Activated T-cell treated with anti-CD3 and anti-CD28 coated beads, Interleukin-2, amount 50 U/mL, for 48 hours (primary cell): Measurements from ENCODE around the gene AOC3.

Experiments used
- DNase-seq, 2 experiments: peaks; one replicate each; pipeline ENCODE4 v3.0.0-alpha.2; 2020

The AOC3 gene, protein sequence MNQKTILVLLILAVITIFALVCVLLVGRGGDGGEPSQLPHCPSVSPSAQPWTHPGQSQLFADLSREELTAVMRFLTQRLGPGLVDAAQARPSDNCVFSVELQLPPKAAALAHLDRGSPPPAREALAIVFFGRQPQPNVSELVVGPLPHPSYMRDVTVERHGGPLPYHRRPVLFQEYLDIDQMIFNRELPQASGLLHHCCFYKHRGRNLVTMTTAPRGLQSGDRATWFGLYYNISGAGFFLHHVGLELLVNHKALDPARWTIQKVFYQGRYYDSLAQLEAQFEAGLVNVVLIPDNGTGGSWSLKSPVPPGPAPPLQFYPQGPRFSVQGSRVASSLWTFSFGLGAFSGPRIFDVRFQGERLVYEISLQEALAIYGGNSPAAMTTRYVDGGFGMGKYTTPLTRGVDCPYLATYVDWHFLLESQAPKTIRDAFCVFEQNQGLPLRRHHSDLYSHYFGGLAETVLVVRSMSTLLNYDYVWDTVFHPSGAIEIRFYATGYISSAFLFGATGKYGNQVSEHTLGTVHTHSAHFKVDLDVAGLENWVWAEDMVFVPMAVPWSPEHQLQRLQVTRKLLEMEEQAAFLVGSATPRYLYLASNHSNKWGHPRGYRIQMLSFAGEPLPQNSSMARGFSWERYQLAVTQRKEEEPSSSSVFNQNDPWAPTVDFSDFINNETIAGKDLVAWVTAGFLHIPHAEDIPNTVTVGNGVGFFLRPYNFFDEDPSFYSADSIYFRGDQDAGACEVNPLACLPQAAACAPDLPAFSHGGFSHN

DNA sequence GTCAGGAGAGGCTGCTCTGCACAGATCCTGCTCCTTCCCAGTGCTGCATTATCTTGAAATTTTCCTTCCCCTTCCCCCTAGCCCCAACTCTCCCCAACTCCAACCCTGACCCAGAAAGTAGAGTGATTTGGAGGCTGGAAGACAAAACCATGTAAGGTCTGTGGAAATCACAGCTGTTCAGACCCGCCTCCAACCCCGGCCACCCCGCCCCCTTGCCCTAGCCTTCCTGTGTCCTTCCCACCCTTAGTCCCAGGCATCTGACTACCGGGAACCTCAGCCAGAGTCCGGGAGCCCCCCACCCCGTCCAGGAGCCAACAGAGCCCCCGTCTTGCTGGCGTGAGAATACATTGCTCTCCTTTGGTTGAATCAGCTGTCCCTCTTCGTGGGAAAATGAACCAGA, at the start of gene AOC3:
AOC3 (plus strand) TSS at position 246 of the 400 bp plus-strand sequence; CDS start at position 391, 145 bp downstream.
- no peak for DNase-seq

DNA sequence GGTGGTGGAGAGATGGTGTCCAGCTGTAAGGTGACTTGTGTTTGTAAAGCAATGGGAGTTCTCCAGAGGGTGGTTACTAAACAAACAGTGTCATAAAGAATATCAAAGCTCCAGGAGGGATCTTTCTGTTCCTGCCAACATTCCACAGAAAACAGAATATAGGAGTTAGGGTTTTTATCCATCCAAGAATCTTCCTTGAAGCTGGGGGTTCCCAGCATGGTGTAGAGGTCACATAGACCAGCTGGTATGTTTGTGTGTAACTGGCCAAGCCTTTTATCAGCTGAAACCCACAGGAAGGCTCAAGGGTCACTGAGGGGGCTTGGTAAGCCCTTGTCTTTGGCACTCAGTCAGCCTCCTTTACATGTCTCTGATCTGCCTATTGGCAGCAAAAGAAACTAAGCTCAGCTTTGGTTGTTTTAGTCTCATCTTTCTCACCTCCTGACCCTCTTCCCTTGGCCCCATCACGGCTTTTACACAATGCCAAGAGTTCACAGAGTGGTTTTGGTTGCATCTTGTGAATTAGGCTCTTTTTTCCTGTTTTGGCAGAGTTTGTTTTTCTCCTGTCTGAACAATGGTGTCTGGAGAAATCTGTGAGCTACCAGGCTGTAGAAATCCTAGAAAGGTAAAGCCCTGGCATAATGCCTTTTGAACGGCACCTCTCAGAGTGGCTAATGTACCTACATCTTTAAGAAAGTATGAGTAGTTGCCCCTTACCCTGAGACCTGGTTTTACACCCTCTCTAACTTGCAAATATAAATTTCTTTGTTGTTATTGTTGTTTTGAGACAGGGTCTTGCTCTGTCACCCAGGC, 47.7 kb upstream of the AOC3 start:
- no peak for DNase-seq

DNA sequence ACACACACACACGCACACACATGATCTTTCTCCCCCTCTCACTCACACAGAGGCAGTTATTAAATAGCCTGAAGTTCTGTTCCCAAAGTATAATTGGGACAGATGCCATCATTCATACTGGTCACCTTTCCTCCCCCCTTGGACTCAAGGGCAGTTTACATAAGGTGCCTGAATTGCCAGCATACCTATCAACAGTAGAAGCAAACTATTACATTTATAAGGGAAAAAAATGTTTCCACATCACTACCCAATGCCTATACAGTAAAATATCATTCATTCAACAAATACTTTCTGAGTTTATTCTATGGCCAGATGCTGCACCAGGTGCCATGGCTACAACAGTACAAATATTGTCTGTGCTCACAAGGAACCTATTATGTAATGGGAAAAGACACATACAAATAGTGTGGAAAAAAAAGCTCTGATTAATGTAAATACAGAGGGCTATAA, 46.1 kb upstream of the AOC3 start:
- no peak for DNase-seq

DNA sequence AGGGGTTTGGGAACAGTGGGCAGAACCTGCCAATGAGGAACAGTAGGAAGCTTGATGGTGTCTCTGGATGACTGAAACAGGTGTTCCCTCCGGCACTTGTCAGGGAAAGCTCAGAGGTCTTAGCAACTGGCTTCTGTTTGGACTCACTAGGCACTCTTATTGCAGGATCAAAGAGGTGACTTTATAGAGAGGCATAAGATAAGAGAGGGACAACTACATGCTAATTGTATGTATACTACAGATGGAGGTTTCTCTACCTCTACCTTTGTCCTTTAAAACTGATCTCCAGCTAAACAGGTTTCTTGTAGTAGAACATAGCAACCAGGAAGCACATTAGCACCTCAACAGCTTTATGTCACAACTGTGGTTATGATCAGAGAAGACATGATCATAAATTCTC, 44.8 kb upstream of the AOC3 start:
- no peak for DNase-seq

DNA sequence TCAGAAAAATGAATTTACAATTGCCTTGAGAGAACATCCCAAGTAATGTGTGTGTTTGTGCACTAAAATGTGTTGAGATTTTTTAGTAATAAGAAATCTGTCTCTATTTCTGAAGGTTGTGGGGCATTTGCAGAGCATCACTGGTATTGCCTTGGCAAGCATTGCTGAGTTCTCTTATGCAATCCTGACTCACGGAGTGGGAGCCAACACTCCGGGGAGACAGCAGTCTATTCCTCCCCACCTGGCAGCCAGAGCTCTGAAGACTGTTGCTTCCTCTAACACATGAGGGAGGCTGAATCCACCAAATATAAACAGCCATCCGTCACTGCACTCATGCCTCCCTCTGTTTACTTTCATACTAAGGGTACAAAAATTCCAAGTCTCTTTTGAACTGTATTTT, 41.7 kb upstream of the AOC3 start:
- no peak for DNase-seq

DNA sequence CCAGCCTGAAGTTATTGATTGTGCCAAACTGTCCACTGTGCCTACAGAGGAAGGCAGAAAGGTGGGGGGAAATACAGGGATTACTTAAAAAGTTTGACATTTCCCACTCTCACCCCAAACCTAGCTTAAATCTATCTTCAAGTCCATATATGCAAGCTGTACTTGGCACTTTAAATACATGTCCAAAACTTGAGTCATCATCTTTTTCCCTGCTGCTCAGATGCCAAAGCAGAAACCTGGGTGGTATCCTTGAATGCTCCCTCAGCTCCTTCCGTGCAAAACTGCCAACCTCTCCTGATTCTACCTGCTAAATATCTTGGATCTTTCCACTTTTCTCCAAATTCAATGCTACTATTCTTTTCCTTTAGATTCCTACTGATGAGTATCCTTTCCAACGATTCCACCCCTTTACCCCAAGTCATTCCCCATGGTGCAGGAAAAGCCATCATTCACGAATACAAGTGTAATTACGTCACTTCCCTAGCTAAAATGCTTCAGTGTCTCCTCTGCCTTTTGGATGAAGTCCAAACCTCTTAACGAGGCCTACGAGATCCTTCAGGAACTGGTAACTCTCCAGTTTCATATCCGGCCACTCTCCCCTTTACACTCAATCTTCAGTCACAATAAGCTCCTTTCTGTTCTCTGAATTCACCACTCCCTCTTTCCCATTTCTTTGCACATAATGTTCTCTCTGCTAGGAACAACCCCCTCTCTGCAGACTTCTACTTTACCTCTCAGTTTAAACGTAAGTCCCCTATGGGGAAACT, 36.2 kb upstream of the AOC3 start:
- DNase-seq, result no peak

DNA sequence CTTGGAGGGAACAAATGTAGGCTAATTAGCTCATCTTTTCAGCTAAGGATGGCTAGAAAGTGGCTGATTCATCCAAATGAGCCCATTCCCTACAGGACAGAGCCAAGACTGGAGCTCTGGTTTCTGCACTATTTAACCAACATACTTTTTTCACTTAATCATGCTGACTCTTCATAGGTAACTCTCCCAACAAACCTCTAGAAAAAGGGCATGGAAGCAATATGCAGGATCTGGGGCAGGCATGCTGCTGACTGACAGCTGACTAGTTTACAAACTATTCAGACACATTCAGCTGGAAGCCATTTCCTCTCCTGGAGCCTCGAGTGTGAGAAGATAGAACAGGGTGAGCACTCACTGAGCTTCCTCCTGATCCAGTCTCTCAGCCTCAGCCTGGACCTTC, 33.1 kb upstream of the AOC3 start:
- no peak for DNase-seq

DNA sequence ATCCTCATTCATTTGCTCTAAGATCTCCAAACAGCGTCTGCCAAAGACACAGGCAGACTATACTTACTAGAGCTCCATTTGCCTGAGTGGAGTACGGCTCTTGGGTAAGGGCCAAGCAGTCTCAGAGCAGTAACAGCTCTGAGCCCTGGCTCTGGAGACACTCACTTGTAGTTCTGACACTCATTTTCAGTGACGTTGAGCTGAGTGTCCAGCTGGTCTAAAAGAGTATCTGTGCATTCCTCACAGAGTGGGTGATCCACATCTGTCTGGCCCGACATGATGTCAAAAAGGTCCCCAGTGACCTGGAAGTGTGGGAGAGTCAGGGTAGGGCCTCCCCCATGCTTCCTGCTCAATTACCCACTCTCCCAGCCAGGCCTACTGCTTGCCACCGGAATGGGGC, 32.6 kb upstream of the AOC3 start:
- DNase-seq, result no peak

DNA sequence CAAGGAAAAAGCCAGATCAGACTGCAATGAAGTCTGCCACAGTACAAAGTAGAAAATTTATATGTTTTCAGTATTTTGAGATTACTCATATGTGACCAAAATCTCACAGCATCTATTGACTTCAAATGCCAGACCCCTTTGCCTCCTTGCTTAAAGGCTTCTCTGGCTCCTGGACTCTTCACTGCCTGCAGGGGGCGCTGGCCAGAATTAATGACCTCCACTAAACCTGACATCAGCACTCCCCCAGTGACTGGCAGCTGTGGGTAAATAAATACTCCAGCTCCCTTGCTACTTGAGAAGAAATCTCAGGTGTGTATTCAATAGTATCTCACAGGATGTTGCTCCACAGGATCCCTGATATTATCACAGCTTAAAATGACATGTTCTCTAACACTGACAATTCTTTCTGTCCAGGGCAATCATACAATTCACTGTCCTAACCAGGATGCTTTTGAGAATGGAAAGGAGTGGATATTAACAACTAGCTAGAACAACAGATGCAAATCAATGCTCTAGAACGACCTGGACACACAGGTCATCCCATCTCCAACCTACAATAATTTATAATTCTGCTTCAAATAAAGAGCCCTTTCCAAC, 31.0 kb upstream of the AOC3 start:
- peak; percentile 78 to 83 for DNase-seq

DNA sequence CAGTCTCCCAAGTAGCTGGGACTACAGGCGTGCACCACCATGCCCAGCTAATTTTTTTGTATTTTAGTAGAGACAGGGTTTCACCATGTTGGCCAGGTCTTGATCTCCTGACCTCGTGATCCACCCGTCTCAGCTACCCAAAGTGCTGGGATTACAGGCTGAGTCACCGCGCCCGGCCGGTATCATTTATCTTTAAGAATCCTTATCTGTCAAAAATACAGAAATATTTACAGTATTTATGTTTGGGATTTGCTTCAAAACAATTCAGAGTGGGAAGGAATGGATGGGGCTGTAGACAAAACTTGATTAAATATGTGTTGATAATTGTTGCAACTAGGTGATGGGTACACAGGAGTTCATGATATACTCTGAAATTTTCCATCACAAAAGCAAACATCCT, 29.8 kb upstream of the AOC3 start:
- DNase-seq, result no peak

DNA sequence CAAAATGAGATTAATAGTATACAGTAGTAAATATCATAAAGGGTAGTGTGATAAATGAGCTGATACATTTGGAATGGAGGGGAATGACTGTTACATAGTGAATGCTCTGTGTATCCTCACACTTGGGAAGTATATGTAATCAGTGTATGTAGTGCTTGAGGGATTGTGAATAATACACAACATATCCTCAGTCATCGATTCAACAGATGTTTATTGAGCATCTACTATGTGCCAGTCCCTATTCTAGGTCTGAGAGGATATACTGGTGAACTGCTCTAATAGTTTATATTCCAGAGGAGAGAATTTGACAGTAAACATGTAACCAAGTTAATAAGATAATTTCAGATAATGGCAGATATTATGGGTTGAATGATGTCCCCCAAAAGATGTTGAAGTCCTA, 23.5 kb upstream of the AOC3 start:
- DNase-seq, result no peak

DNA sequence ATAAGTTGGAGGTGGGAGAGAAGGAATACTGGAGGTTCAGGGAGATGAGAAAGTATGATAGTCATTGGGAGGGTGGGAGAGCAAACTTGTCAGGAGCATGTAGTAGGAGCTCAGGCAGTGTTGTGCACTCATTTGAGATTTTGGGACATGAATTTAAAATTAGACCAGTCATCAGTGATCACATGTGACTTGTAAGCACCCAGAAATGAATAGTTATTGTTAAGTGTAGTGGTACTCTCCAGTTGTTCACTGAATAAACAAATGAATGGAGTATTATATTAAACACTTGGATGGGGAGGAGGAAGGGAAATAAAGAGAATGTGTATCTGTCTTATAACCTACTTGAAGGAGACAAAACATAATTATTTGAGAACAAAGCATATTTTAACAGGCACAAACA, 20.0 kb upstream of the AOC3 start:
- DNase-seq, result no peak

DNA sequence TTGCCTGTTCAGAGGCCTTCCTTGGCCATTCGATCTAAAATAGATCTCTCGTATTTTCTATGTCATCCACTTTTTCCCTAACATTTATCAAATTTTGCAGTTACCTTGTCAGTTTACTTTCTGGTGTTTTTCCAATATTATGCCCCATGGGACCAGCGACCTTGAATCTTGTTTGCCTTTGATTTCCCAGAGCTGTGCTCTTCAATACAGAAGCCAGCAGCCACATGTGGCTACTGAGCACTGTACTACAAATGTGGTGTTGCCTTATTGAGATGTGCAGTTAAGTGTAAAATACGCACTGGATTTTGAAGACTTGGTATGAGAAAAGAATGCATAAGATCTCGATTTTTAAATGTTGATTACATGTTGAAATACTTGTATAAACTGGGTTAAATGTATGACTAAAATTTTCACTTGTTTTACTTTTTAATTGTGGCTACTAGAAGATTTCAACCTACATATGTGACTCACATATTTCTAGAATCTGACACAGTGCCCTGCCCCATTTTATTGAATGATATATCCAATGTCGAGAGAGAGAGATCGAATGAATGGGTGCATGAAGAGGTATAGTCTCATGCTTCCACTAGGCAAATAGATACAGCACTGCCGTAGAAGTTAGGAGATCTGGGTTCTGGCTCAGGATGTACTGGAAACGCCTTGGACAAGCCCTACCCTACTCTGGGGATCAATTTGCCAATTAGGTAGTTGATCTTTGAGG, 18.6 kb upstream of the AOC3 start:
- DNase-seq, result no peak

DNA sequence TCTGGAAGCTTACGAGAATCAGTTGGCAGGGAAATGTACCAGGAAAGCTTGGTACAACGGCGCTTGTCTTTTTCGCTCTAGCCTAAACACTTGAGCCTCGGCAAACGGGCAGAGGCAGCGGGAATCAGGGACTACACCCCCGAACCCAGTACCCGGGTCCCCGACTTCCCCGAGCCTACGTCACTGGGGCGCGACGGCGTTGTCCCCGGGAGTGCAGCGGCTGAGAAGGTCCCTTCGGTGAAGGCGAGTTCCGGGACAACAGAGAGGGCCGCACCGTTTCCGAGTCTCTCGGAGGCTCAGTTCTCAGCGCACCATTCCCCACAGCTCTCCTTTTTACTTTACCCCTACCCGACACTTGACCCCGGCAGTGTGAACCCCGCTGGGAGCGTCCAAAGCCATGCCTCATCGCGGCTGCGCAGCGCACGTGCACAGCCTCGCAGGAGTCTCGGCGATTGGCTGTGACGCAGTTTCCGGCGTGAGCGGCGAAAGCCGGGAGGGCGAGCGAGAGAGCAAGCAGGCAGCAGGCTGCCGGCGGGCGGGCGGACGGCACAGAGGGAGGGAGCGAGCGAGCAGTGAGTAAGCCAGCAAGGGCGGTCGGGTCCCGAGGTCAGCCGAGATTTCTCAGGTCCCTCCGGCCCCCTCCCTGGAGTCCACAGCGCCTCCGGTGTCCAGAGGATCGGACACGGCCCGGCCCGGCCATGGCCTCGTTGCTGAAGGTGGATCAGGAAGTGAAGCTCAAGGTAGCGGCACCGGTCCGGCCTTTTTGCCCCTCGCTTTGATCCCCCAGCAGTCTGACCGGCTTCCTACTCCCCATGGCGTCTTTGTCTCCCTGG, 17.8 kb upstream of the AOC3 start, which contains the start of gene PSME3:
PSME3 (plus strand) TSS at position 464 of the 833 bp plus-strand sequence; CDS start at position 699, 235 bp downstream.
- DNase-seq, result peak; percentile 93 to 94

DNA sequence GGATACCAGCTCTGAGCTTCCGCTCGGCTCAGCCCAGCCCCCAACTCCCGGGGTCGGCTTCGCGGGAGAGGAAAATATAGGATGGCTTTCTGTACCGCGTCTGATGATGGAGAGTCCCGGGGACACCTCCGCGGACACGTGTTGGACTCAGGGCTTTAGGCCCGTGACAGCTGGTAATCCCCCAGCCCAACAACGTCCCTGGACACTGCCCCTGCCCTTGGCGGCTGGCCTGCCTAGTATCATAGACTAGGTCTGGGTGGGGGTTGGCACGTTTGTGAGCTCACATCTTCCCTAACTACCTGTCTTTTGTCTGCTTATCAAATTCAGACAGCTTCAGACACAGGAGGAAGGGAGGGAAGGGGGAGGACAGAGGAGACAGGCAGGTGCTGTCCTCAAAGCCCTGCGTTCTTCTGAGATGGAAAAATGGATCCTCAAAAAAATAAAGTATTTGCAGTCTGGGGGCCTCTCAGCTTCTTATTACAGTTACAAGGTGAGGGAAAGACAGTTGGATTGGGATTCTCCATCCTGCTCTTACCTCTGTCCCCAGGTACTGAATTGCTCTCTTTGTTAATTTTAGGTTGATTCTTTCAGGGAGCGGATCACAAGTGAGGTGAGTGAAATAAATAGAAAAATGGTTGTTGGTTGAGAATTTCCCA, 17.1 kb upstream of the AOC3 start:
- no peak for DNase-seq

DNA sequence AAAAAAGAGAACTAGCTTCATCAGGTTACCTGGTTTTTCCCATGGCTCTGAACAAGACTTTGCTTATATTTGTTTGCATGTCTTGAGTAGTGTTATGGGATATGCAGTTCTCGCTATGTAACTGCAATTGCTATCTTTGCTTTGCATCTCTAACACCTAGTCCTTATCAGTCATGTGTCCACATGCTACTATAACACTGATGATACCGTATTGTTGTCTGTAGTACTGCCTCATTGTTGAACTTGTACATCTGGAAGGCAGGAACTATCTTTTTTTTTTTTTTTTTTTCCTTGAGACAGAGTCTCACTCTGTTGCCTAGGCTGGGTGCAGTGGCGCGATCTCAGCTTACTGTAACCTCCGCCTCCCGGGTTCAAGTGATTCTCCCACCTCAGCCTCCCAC, 15.3 kb upstream of the AOC3 start:
- DNase-seq, result no peak

DNA sequence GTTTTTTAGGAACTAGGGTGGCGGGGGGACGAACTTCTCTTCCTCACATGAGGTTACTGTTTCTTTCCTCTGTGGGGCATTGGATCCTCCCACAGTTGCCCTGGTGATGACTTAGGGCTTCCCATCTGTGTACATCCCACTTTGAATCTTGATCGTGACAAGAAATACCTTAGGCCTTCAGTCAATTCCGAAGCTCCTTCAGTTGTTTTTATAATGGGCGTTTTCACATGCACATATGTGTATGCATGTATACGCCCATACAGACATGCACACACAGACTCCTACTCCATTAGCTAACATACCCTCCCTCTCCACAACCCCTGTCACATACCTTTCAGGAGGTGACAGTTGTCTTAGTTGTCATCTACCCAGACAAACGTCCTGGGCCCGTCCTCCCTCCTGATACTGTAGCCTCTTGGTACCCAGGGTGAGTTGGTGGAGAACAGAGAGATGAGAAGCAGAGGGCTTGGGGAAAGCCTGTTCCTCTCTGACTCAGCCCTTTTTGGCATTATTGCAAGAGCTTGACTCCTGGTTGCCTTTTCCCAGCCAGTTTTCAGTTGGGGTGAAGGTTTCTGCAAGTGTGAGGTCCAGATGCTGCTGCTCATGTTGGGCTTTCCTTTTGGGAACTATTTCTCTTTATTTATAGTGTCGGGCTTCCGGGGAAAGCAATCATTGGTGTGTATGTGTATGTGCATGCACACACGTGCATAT, 8.9 kb upstream of the AOC3 start:
- DNase-seq, result no peak

DNA sequence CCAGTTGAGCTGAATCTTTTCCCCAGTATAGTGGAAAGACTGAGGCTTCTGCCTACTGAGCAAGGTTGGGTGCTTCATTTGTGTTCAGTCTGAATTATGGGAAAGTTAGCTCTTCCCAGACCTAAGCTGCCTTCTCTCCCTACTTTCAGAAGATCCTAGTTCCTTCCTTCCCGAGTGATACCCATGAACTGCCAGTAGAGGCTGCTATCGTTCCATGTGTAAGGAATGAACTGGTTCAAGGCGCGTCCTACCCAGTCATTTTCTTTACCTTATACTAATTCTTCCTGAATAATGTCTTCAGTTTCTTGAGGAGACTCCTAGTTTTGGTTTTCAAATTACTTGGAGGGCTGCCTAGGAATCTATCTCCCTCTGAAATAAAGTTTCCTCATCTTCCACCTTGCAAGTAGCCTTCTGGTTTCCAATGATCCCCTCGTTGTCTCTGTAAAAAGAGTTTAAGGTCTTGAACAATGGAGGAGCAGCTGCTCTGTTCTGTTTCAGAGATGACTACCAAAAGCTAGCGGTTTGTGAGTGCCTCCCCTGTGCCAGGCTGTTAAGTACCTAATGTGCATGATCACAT, 7.6 kb upstream of the AOC3 start:
- no peak for DNase-seq

DNA sequence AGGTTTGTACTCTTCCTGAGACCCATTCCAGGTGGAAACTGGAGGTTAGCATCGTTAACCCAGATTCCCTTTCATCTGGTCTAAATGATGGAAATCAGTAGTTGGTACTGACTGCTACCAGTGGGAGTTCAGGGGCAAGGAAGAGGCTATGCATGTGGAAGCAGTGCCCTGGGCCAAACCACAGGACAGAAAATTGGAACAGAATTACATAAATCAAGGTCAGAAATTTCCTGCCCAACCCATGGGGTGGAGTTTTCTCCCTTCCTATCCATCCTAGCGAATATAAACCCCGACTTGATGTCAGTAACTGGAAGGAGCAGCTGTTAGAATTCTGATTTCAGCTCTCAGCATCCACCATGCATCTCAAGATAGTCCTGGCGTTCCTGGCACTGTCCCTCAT, 6.7 kb upstream of the AOC3 start, which contains the start of gene AOC2:
AOC2 (plus strand) TSS at position 310 of the 400 bp plus-strand sequence; CDS start at position 357, 47 bp downstream.
- no peak for DNase-seq
